ENCODE measurements around the gene TSPAN33.
"Not testable (repeated sequence)": the region's sequence is repeated elsewhere in the genome, so short reads cannot be mapped to it uniquely, and the experiment has no call there.

Gene TSPAN33

GRCh38 chr7:129212126-129212525 is 67.6 kb downstream of the TSPAN33 start:
- no peaks in the 10 kb centered on the region for H3K27me3 ChIP-seq (ENCODE audit: insufficient read depth, low read length)
- H3K36me3 ChIP-seq (ENCODE audit: insufficient read depth, low read length): peaks cover 57% of the 10 kb centered on the region
- H3K4me1 ChIP-seq (ENCODE audit: insufficient read depth, low read length): no peaks in the 10 kb centered on the region
- no peak overlapping the region for H2AFZ ChIP-seq (ENCODE audit: low read depth, low read length)
- H3K4me3 ChIP-seq (ENCODE audit: low read length): no peak overlapping the region
- H3K9me3 ChIP-seq (ENCODE audit: low read length): peaks cover 4% of the 10 kb centered on the region

- Histone ChIP-seq H2AFZ (ENCODE audit: low read depth, low read length) (no peak overlapping the region), H3K9me3 (ENCODE audit: low read length) (peaks cover 4% of the 10 kb centered on the region), H3K27me3 (ENCODE audit: insufficient read depth, low read length) (no peaks in the 10 kb centered on the region), H3K36me3 (ENCODE audit: insufficient read depth, low read length) (peaks cover 52% of the 10 kb centered on the region), H3K4me1 (ENCODE audit: insufficient read depth, low read length) (no peaks in the 10 kb centered on the region), H3K4me3 (ENCODE audit: low read length) (no peak overlapping the region)
These were observed 68.1 kb downstream of the TSPAN33 start for GRCh38 chr7:129212596-129212995.

GRCh38 chr7:129213828-129214227 is 69.3 kb downstream of the TSPAN33 start:
- Histone ChIP-seq H3K36me3 (ENCODE audit: insufficient read depth, low read length) (peaks cover 44% of the 10 kb centered on the region), H3K4me1 (ENCODE audit: insufficient read depth, low read length) (peaks cover 2% of the 10 kb centered on the region), H3K9me3 (ENCODE audit: low read length) (peaks cover 4% of the 10 kb centered on the region), H3K4me3 (ENCODE audit: low read length) (no peak overlapping the region), H3K27me3 (ENCODE audit: insufficient read depth, low read length) (no peaks in the 10 kb centered on the region), H2AFZ (ENCODE audit: low read depth, low read length) (no peak overlapping the region)

- H3K27me3 ChIP-seq (ENCODE audit: insufficient read depth, low read length); H3K4me1 ChIP-seq (ENCODE audit: insufficient read depth, low read length); H3K9me3 ChIP-seq (ENCODE audit: low read length); H3K4me3 ChIP-seq (ENCODE audit: low read length); H2AFZ ChIP-seq (ENCODE audit: low read depth, low read length): not testable (repeated sequence)
- peaks cover 26% of the 10 kb centered on the region for H3K36me3 ChIP-seq (ENCODE audit: insufficient read depth, low read length)
These were observed 71.2 kb downstream of the TSPAN33 start for GRCh38 chr7:129215691-129216090.

GRCh38 chr7:129216101-129216715 is 71.7 kb downstream of the TSPAN33 start:
- H3K27me3 ChIP-seq (ENCODE audit: insufficient read depth, low read length); H3K9me3 ChIP-seq (ENCODE audit: low read length); H3K4me1 ChIP-seq (ENCODE audit: insufficient read depth, low read length); H2AFZ ChIP-seq (ENCODE audit: low read depth, low read length); H3K4me3 ChIP-seq (ENCODE audit: low read length): not testable (repeated sequence)
- H3K36me3 ChIP-seq (ENCODE audit: insufficient read depth, low read length): peaks cover 20% of the 10 kb centered on the region

GRCh38 chr7:129216821-129217416 is 72.4 kb downstream of the TSPAN33 start:
- not testable (repeated sequence) for H3K4me3 ChIP-seq (ENCODE audit: low read length); H2AFZ ChIP-seq (ENCODE audit: low read depth, low read length); H3K4me1 ChIP-seq (ENCODE audit: insufficient read depth, low read length); H3K9me3 ChIP-seq (ENCODE audit: low read length); H3K27me3 ChIP-seq (ENCODE audit: insufficient read depth, low read length)
- peaks cover 13% of the 10 kb centered on the region for H3K36me3 ChIP-seq (ENCODE audit: insufficient read depth, low read length)

- peaks cover 4% of the 10 kb centered on the region for H3K9me3 ChIP-seq (ENCODE audit: low read length)
- no peaks in the 10 kb centered on the region for H3K27me3 ChIP-seq (ENCODE audit: insufficient read depth, low read length)
- H3K4me1 ChIP-seq (ENCODE audit: insufficient read depth, low read length): peaks cover 4% of the 10 kb centered on the region
- no peak overlapping the region for H3K4me3 ChIP-seq (ENCODE audit: low read length)
- H3K36me3 ChIP-seq (ENCODE audit: insufficient read depth, low read length): no peaks in the 10 kb centered on the region
- H2AFZ ChIP-seq (ENCODE audit: low read depth, low read length): no peak overlapping the region
These were observed 74.1 kb downstream of the TSPAN33 start for GRCh38 chr7:129218514-129219062.

GRCh38 chr7:129219166-129219565 is 74.7 kb downstream of the TSPAN33 start:
- H3K27me3 ChIP-seq (ENCODE audit: insufficient read depth, low read length); H3K9me3 ChIP-seq (ENCODE audit: low read length); H2AFZ ChIP-seq (ENCODE audit: low read depth, low read length); H3K36me3 ChIP-seq (ENCODE audit: insufficient read depth, low read length); H3K4me1 ChIP-seq (ENCODE audit: insufficient read depth, low read length); H3K4me3 ChIP-seq (ENCODE audit: low read length): not testable (repeated sequence)
